Neuronal stem cell (in vitro differentiated cells): ENCODE measurements around the gene PDGFA.

ENCODE experiments used
- DNase-seq: peaks from one replicate; pipeline ENCODE4 v3.0.0-alpha.2; 2013; ENCODE audit warnings: low spot score
- H2AFZ ChIP-seq: one replicate; pipeline ENCODE4 v1.6.1; 2013; ENCODE audit warnings: mild to moderate bottlenecking, low read length, inconsistent platforms
- H2AK5ac ChIP-seq: 2 replicates; pipeline ENCODE4 v1.6.1; 2013; ENCODE audit warnings: low read depth, mild to moderate bottlenecking, inconsistent platforms, low read length, moderate library complexity, mixed read lengths
- H2BK120ac ChIP-seq: 2 replicates; pipeline ENCODE4 v1.6.1; 2013; ENCODE audit warnings: low read depth, mild to moderate bottlenecking, inconsistent platforms, low read length, moderate library complexity, mixed read lengths
- H2BK12ac ChIP-seq: one replicate; pipeline ENCODE4 v1.6.1; 2013; ENCODE audit warnings: low read length, inconsistent platforms
- H2BK15ac ChIP-seq: 2 replicates; pipeline ENCODE4 v1.6.1; 2013; ENCODE audit warnings: mild to moderate bottlenecking, low read length, inconsistent platforms, mixed read lengths
- H2BK5ac ChIP-seq: one replicate; pipeline ENCODE4 v1.6.1; 2013; ENCODE audit warnings: inconsistent platforms, mild to moderate bottlenecking, low read length, moderate library complexity
- H3K14ac ChIP-seq: one replicate; pipeline ENCODE4 v1.6.1; 2013; ENCODE audit warnings: low read length, inconsistent platforms
- H3K18ac ChIP-seq: 2 replicates; pipeline ENCODE4 v1.6.1; 2013; ENCODE audit warnings: low read length, inconsistent platforms
- H3K23ac ChIP-seq: 2 replicates; pipeline ENCODE4 v1.6.1; 2013; ENCODE audit warnings: low read depth, mild to moderate bottlenecking, mixed read lengths, low read length, inconsistent platforms; ENCODE audit not compliant: poor library complexity
- H3K27ac ChIP-seq: replicated peaks from 3 replicates; pipeline ENCODE4 v1.5.1; 2013; ENCODE audit warnings: low read length, inconsistent platforms
- H3K27me3 ChIP-seq, 3 experiments: 2 replicates each; pipeline ENCODE4 v1.6.1; 2013; ENCODE audit warnings: low read length in 3 of 3, mild to moderate bottlenecking in 2 of 3, inconsistent platforms in 1 of 3, low read depth in 1 of 3, mixed read lengths in 1 of 3, moderate library complexity in 1 of 3; ENCODE audit not compliant: control insufficient read depth in 3 of 3, insufficient read depth in 3 of 3
- H3K36me3 ChIP-seq, 2 donors: replicated peaks in 1 of 2; 2 replicates each; pipeline ENCODE4 v1.6.1; 2013; ENCODE audit warnings: low read length in 2 of 2; ENCODE audit not compliant: control insufficient read depth in 2 of 2, insufficient read depth in 2 of 2
- H3K4ac ChIP-seq: 2 replicates; pipeline ENCODE4 v1.6.1; 2013; ENCODE audit warnings: inconsistent platforms, mild to moderate bottlenecking, low read length, moderate library complexity
- H3K4me1 ChIP-seq, 2 donors: 1 replicate in 1 of 2; 2 replicates in 1 of 2; pipeline ENCODE4 v1.6.1; 2013; ENCODE audit warnings: low read length in 2 of 2, low read depth in 1 of 2; ENCODE audit not compliant: control insufficient read depth in 2 of 2, insufficient read depth in 1 of 2
- H3K4me2 ChIP-seq: one replicate; pipeline ENCODE4 v1.6.1; 2013; ENCODE audit warnings: mild to moderate bottlenecking, low read length, inconsistent platforms; ENCODE audit not compliant: insufficient read depth, poor library complexity, severe bottlenecking
- H3K4me3 ChIP-seq, 2 donors: 2 replicates each; pipeline ENCODE4 v1.5.1; 2013; ENCODE audit warnings: low read length in 2 of 2, mild to moderate bottlenecking in 2 of 2, inconsistent platforms in 1 of 2, moderate library complexity in 1 of 2
- H3K79me1 ChIP-seq: one replicate; pipeline ENCODE4 v1.6.1; 2013; ENCODE audit warnings: low read depth, mild to moderate bottlenecking, inconsistent platforms, low read length, moderate library complexity
- H3K9ac ChIP-seq: one replicate; pipeline ENCODE4 v1.6.1; 2013; ENCODE audit warnings: mild to moderate bottlenecking, low read depth, low read length, inconsistent platforms; ENCODE audit not compliant: poor library complexity
- H3K9me3 ChIP-seq, 2 donors: replicated peaks in 1 of 2; 2 replicates each; pipeline versions ENCODE3 to v1.6.1; 2013; ENCODE audit warnings: low read length in 2 of 2, mild to moderate bottlenecking in 2 of 2, inconsistent platforms in 1 of 2, low read depth in 1 of 2, mixed read lengths in 1 of 2, moderate library complexity in 1 of 2; ENCODE audit not compliant: control insufficient read depth in 2 of 2, insufficient read depth in 1 of 2
- H4K8ac ChIP-seq: one replicate; pipeline ENCODE4 v1.6.1; 2013; ENCODE audit warnings: low read depth, mild to moderate bottlenecking, inconsistent platforms, low read length, moderate library complexity
- H4K91ac ChIP-seq: one replicate; pipeline ENCODE4 v1.6.1; 2013; ENCODE audit warnings: low read length, low read depth, mild to moderate bottlenecking, inconsistent platforms; ENCODE audit not compliant: poor library complexity
- WGBS, 2 donors: extraction: QIAGEN DNeasy Blood & Tissue Kit; methylation state at CpG; one replicate each; pipeline ENCODE4 v1.1.7; 2013; ENCODE audit warnings: missing lambda C conversion rate in 2 of 2, mixed read lengths in 1 of 2; ENCODE audit not compliant: insufficient read length in 2 of 2, insufficient replicate concordance in 1 of 2; ENCODE audit errors: extremely low coverage in 2 of 2; 5-methylcytosine and 5-hydroxymethylcytosine counted together

Gene PDGFA

GRCh38 chr7:479115-479947, 40.3 kb downstream of the PDGFA start:
- Histone ChIP-seq H2BK5ac (no peak overlapping the region), H3K9ac (no peak overlapping the region), H2AK5ac (peak overlapping the region; percentile 99), H3K4me1 (peaks cover 9 to 11% of the 10 kb centered on the region in 2 donors), H2AFZ (no peak overlapping the region), H3K4me3 (no peak overlapping the region), H3K18ac (peak overlapping the region; percentile 88), H3K79me1 (no peaks in the 10 kb centered on the region), H2BK120ac (no peak overlapping the region), H4K8ac (peak overlapping the region; percentile 68), H3K27ac (no peak overlapping the region), H2BK12ac (peak overlapping the region; percentile 90), H3K27me3 (peaks cover 0 to 25% (median 0%) of the 10 kb centered on the region in 3 experiments), H3K23ac (peak overlapping the region; percentile 89), H3K36me3 (no peaks in the 10 kb centered on the region), H3K4ac (no peak overlapping the region), H3K4me2 (no peak overlapping the region), H2BK15ac (peak overlapping the region; percentile 2), H3K14ac (no peak overlapping the region), H3K9me3 (peaks cover 0 to 5% of the 10 kb centered on the region in 2 donors), H4K91ac (no peak overlapping the region)
- DNase-seq: no peak
- WGBS, 2 donors: no CpG with 5 or more reads among the region's 20 CpGs

- H3K4me3 ChIP-seq: no peak overlapping the region
- no peak overlapping the region for H2AK5ac ChIP-seq
- peaks cover 0 to 5% of the 10 kb centered on the region in 2 donors for H3K9me3 ChIP-seq
- DNase-seq: no peak
- no peak overlapping the region for H4K91ac ChIP-seq
- H2BK120ac ChIP-seq: no peak overlapping the region
- H4K8ac ChIP-seq: no peak overlapping the region
- peaks cover 0 to 25% (median 0%) of the 10 kb centered on the region in 3 experiments for H3K27me3 ChIP-seq
- no peak overlapping the region for H3K4me2 ChIP-seq
- H2AFZ ChIP-seq: no peak overlapping the region
- H3K9ac ChIP-seq: no peak overlapping the region
- WGBS, 2 donors: no CpG with 5 or more reads among the region's 17 CpGs
- H2BK12ac ChIP-seq: no peak overlapping the region
- no peak overlapping the region for H3K4ac ChIP-seq
- no peak overlapping the region for H2BK15ac ChIP-seq
- no peaks in the 10 kb centered on the region for H3K79me1 ChIP-seq
- peak overlapping the region; percentile 59 for H3K18ac ChIP-seq
- H3K36me3 ChIP-seq: no peaks in the 10 kb centered on the region
- H3K27ac ChIP-seq: no peak overlapping the region
- no peak overlapping the region for H3K14ac ChIP-seq
- no peak overlapping the region for H3K23ac ChIP-seq
- H2BK5ac ChIP-seq: no peak overlapping the region
- peaks cover 0 to 10% of the 10 kb centered on the region in 2 donors for H3K4me1 ChIP-seq
Measured at GRCh38 chr7:477626-478220, 41.9 kb downstream of the PDGFA start.

- Histone ChIP-seq H3K27ac (no peak overlapping the region), H3K18ac (no peak overlapping the region), H3K14ac (no peak overlapping the region), H2AFZ (no peak overlapping the region), H2BK12ac (no peak overlapping the region), H2BK120ac (no peak overlapping the region), H3K23ac (no peak overlapping the region), H2AK5ac (peak overlapping the region; percentile 79), H4K8ac (no peak overlapping the region), H3K4me2 (no peak overlapping the region), H3K4me1 (peaks cover 0 to 10% of the 10 kb centered on the region in 2 donors), H3K36me3 (no peaks in the 10 kb centered on the region), H3K79me1 (no peaks in the 10 kb centered on the region), H3K4ac (no peak overlapping the region), H3K9ac (no peak overlapping the region), H4K91ac (no peak overlapping the region), H3K9me3 (peaks cover 0 to 8% of the 10 kb centered on the region in 2 donors), H2BK15ac (peak overlapping the region; percentile 37), H3K27me3 (peaks cover 0 to 25% (median 0%) of the 10 kb centered on the region in 3 experiments), H2BK5ac (no peak overlapping the region), H3K4me3 (no peak overlapping the region)
- no peak for DNase-seq
- WGBS, 2 donors: no CpG with 5 or more reads among the region's 33 CpGs
Measured at GRCh38 chr7:476736-477360, 42.8 kb downstream of the PDGFA start.

GRCh38 chr7:475951-476441, 43.6 kb downstream of the PDGFA start:
- Histone ChIP-seq H2BK15ac (no peak overlapping the region), H3K4me2 (no peak overlapping the region), H4K8ac (no peak overlapping the region), H3K23ac (no peak overlapping the region), H3K4ac (no peak overlapping the region), H2BK12ac (peak overlapping the region; percentile 58), H3K4me3 (no peak overlapping the region), H3K18ac (peak overlapping the region; percentile 17), H3K4me1 (peaks cover 0 to 10% of the 10 kb centered on the region in 2 donors), H2BK5ac (no peak overlapping the region), H3K27me3 (peaks cover 0 to 24% (median 0%) of the 10 kb centered on the region in 3 experiments), H3K36me3 (no peaks in the 10 kb centered on the region), H3K27ac (no peak overlapping the region), H2BK120ac (no peak overlapping the region), H3K79me1 (no peaks in the 10 kb centered on the region), H3K14ac (no peak overlapping the region), H3K9me3 (peaks cover 0 to 8% of the 10 kb centered on the region in 2 donors), H3K9ac (no peak overlapping the region), H2AFZ (no peak overlapping the region), H2AK5ac (peak overlapping the region; percentile 79), H4K91ac (no peak overlapping the region)
- DNase-seq: no peak
- WGBS, 2 donors: no CpG with 5 or more reads among the region's 15 CpGs
